Right ventricle myocardium inferior (tissue), 1 donor: Measurements from ENCODE around the gene KLK7. TPM values are rescaled to one million over a fixed set of nuclear protein-coding genes. Genes with fewer than 3 reads are reported as not detected.
"Not testable (repeated sequence)": the region's sequence is repeated elsewhere in the genome, so short reads cannot be mapped to it uniquely, and the experiment has no call there.

ENCODE experiments used
- ATAC-seq: fragments of 200-7000 bp; cut with Tn5 transposase; one replicate; pipeline ENCODE4 v1.9.1; 2020; ENCODE audit warnings: mild to moderate bottlenecking, moderate library complexity
- DNase-seq: peaks from one replicate; pipeline ENCODE4 v3.0.0; 2021; ENCODE audit errors: missing footprints
- intact Hi-C: fragments of 100-400 bp; cut with DNase I; formaldehyde crosslinking; loops from one replicate; pipeline ENCODE4 v1.11.0; 2022
- total RNA-seq: library from RNA; stranded (reverse); fragmentation: NEBNext Ultra II Directional; extraction: Animal tissue kit (Norgen Biotek cat#: 25700); gene quantifications from one replicate; pipeline ENCODE4 v1.2.1, GENCODE V29; 2021
- donor health status: DM: no; HTN: yes; CAD: no; lungs with severe emphysema.

The KLK7 gene
- total RNA-seq, 1 donor from 2014 or later, result not detected

DNA sequence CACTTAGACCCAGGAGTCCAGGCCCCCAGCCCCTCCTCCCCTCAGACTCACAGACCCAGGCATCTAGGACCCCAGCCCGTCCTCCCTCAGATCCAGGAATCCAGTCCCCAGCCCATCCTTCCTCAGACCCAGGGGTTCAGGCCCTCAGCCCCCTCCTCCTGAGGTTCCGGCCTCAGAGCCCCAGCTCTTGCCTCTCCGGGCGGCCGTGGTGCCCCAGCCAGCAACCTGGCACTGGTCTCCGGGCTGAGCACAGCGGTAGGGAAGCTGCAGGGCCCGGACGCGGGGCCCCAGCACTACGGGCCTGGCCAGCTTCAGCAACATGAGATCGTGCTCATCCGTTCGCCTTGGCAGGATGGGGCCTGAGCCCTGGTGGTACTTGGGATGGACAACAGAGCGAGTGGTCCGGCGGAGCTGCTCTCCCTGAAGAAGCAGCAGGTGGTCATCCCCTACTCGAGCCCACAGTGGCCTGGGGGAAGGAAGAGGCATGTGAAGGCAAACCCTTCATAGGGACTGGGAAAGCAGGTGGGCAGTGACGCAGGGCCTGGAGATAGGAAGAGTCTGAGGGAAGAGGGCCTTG is 32.1 kb upstream of the KLK7 start:
- intact Hi-C loops, result loop anchor here (10.0 kb wide), 1 partner anchor 149 kb away; no protein-coding TSS in a partner anchor
- DNase-seq (no peak), ATAC-seq (no peak)

GRCh38 chr19:51014242-51014641 is 30.5 kb upstream of the KLK7 start:
- DNase-seq (no peak), ATAC-seq (no peak)
- intact Hi-C loops, result loop anchor here (10.0 kb wide), 1 partner anchor 151 kb away; no protein-coding TSS in a partner anchor

DNA sequence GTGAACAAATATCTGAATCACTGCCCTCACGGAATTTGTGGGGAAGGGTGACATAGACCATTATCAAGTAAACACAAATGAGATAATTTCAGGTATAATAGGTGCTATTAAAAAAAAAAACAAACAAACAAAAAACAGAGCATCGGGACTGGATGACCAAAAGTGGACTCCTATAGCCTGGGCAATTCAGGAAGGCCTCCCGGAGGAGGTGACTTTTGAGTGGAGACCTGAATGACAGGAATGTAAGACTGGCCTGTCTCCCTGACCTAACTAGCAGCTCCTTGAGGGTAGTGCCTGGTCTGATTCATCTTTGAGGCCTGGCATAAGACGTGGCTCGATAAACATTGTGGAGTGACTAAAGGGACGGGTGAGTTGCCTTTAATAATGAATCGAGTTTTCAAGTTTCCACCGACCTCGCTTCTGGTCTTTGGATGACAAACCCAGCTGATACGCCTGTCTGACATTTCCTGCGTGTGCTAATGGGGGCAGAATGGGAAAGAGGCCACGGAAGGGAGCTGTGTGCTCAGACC is 29.0 kb upstream of the KLK7 start:
- intact Hi-C loops, result loop anchor here (10.0 kb wide), 1 partner anchor 152 kb away; no protein-coding TSS in a partner anchor
- DNase-seq (no peak), ATAC-seq (no peak)

DNA sequence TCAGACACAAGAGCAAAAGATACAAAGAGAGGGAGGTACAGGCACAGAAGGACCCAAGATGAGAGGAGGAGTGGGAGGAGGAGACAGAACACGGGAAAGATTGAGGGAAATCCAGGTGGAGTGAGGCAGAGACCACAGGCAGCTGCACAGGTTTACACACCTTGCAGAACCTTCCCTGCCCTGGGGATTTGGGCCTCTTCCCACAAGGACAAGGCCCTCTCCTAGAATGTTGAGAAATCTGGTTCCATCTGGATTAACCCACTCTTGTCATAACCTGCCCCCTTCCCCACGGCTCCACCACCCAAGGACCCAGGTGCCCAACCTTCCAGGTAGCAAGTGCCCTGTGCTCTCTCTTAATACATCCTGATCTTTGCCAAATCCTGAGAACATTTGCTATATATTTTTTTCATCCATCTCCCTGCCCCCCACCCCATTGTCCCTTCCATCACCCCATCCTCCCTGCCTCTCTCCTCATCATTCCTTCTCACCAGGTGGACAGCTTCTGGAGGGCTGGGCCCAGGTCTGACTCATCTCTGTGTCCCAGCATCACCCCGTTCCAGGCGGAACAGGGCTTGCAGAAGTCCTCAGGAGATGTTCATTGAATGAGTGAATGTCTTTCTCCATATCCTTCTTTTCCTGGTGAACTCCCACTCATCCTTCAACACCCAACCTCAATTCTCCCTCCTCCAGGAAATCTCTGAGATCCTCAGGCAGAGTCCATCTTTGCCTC is 26.5 kb upstream of the KLK7 start:
- no peak for ATAC-seq
- intact Hi-C loops, result loop anchor here (10.0 kb wide), 1 partner anchor 155 kb away; no protein-coding TSS in a partner anchor
- DNase-seq, result no peak

DNA sequence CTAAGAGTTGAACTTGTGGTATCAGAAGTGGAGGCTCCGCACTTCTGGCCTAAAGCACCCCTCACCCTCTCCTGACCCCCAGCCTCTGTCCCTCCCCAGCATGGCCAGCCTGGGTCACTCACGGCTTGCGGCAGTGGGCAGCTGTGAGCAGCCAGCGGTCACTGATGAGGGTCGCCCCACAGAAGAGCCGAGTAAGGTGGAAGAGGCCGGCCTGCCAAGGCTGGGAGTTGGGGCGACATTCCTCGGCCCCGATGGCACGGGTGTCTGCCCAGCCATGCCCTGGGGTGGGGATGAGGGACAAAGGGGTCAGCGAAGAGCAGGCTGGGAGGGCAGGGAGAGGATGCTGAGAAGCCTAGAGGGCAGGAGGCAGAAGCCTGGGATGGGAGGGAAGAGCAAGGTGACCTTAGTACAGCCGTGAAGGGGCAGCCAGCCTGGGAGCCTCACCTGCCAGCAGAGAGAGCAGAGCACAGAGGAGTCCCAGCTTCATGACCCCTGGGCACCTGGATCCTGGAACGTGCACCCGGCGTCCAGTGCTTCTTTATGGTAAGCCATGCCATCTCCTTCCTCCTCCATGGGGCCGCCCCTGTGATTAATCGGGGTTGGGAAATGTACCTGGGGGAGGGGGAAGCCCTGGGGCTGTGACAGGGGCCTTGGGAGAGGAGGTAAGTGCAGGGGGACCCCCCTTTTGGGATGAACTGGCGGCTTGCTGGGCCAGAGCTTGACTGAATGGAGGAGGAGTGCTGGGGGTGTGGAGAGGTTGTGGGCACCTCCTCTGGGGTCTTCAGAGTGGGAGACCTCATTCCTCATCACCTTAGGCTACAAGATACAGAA is 25.6 kb upstream of the KLK7 start:
- no peak for ATAC-seq
- no peak for DNase-seq
- intact Hi-C loops, result no loop called here

GRCh38 chr19:51007488-51007887 is 23.8 kb upstream of the KLK7 start:
- intact Hi-C loops, result no loop called here
- DNase-seq (no peak), ATAC-seq (no peak)

DNA sequence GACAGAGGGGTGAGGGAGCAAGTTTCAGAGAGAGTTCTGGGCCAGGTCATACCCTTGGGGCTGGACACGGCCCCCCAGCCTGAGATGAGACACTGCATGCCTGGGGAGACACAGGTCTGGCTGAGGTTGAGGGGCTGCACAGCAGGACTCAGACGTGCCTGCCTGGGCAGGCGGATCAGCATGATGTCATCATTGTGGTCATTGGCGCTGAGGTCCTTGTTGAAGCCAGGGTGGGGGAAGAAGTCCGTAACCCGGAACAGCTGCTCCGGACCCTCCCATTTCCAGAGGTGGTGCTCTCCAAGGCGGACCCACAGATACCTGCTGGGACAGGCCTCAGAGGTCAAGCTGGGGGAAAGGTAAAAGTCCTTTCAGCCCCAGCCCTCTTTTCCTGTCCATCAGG is 22.7 kb upstream of the KLK7 start:
- DNase-seq (no peak), ATAC-seq (no peak)
- intact Hi-C loops, result no loop called here

DNA sequence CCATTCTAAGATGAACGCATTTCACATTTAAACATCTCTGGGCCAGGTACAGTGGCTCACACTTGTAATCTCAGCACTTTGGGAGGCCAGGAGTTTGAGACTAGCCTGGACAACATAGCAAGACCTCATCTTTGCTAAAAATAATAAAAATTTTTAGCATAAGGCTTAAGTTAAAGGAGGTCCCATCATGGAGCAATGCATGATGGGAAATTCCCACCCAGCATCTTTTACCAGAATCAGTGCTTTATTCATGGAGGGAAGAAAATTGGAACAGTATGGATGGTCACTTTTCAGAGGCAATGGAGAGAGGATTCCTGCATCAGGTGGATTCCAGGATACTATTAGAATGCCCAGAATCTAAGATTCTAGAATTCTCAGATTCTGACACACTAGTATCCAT is 21.5 kb upstream of the KLK7 start:
- ATAC-seq (no peak), DNase-seq (no peak)
- intact Hi-C loops, result no loop called here

DNA sequence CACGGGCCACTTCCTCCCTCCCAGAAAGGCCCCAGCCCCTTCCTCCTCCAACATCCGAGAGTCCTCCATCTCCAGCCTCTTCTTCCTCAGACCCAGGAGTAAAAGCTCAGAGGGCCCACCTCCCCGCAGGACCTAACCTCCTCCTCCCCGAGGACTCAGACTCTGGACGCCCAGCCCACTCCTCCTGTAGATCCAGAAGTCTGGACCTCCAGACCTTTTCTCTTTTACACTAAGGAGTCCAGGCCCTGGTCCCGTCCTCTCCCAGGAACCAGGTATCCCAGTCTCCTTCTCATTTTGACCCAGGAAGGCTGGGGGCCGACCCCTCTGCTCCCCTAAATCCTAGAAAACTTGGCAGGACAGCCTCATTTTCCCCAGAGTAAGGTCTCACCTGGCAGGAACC is 19.6 kb upstream of the KLK7 start:
- DNase-seq (no peak), ATAC-seq (no peak)
- intact Hi-C loops, result no loop called here

GRCh38 chr19:51002542-51003311 is 19.0 kb upstream of the KLK7 start:
- ATAC-seq, result no peak
- DNase-seq, result no peak
- intact Hi-C loops, result no loop called here

GRCh38 chr19:51002089-51002532 is 18.4 kb upstream of the KLK7 start:
- intact Hi-C loops, result no loop called here
- no peak for DNase-seq
- no peak for ATAC-seq

GRCh38 chr19:51001515-51001914 is 17.8 kb upstream of the KLK7 start, which contains the start of gene KLK8:
Gene KLK8, minus strand, starts transcription at chr19:51001604. Its CDS starts 437 bp downstream, at chr19:51001167.
- DNase-seq, result no peak
- ATAC-seq, result no peak
- intact Hi-C loops, result no loop called here

DNA sequence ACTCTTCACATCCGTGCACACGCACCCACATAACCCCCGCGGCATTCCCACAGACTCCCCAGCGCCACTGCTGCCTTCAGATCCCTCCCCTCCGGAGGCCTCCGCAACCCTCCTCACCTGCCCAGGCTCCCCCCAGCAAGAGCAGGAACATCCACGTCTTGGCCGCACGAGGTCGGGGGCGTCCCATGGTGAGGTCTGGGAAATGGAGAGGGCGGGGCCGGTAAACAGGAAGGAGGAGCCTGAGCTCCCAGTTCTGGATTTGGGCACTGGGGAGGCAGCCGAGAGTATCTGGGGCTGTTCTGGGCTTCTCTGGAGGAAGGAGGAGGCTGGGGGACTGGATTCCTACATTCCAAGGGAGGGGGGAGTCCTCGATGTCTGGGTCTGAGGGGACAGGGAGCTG is 17.3 kb upstream of the KLK7 start:
- ATAC-seq (no peak), DNase-seq (no peak)
- intact Hi-C loops, result no loop called here

GRCh38 chr19:51000426-51000825 is 16.7 kb upstream of the KLK7 start:
- DNase-seq (no peak), ATAC-seq (no peak)
- intact Hi-C loops, result no loop called here

GRCh38 chr19:50998686-50999085 is 15.0 kb upstream of the KLK7 start:
- no peak for ATAC-seq
- intact Hi-C loops, result no loop called here

GRCh38 chr19:50998061-50998460 is 14.3 kb upstream of the KLK7 start:
- intact Hi-C loops, result no loop called here
- ATAC-seq (no peak), DNase-seq (no peak)

More at GRCh38 chr19:50998686-50999085, 15.0 kb upstream of the KLK7 start:
- DNase-seq, result no peak

DNA sequence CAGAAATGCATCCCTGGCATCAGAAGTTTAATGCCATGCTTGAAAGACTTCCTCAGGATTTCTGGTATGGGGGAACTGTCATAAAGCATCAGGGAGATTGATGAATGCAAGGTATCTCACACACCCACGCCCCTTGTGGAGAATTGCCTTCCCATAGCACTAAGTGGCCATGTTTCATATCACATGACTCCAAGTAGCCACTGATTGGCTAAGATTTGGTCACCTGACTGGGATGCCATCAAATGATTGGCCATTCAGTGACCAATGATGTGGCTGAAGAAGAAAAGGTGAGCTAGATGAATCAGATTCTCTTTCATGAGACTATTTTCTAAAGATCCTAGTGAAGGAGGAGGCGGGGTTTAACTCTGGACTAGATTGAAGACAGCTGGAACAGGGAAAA is 10.4 kb upstream of the KLK7 start:
- no peak for ATAC-seq

DNA sequence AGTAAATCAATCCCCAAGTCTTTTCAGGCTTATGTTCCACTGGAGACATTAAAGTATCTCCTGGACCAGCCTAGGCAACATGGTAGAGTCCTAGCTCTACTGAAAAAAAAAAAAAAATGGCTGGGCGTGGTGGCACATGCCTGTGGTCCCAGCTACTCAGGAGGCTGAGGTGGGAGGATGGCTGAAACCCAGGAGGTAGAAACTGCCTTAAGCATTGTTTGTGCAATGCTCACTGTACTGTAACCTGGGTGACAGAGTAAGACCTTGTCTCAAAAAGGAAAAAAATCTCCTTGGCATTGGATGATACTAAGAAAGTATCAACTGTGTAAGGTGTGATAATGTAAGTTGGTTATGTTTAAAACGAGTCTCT is 8.9 kb upstream of the KLK7 start:
- DNase-seq (no peak), ATAC-seq (no peak)
- intact Hi-C loops, result no loop called here

More for the DNA sequence above, 10.4 kb upstream of the KLK7 start:
- no peak for DNase-seq
- intact Hi-C loops, result no loop called here

GRCh38 chr19:50984416-50984815 is 699 bp upstream of the KLK7 start:
- ATAC-seq, intact Hi-C loops, DNase-seq: not testable (repeated sequence)
